GM12878 (cell line): ENCODE data around the gene USF3. TPM values are rescaled to one million over a fixed set of nuclear protein-coding genes. Genes with fewer than 3 reads are reported as not detected.
A peak's percentile ranks its signal among the peaks of the same experiment; 100 is the strongest.

Source experiments
- ASH2L ChIP-seq: fragments of 300-600, 200-600 bp; sonication (generic); IDR thresholded peaks from 2 replicates; pipeline ENCODE4 v1.6.1; 2017; ENCODE audit warnings: low read depth, mild to moderate bottlenecking, borderline replicate concordance
- CBX5 ChIP-seq: sonication (generic); IDR thresholded peaks from 2 replicates; pipeline ENCODE4 v1.6.1; 2016; ENCODE audit warnings: low read depth, moderate library complexity, mild to moderate bottlenecking, inconsistent platforms
- EGR1 ChIP-seq, 2 experiments: IDR thresholded peaks; 1 replicate in 1 of 2; 2 replicates in 1 of 2; pipeline ENCODE4 v1.6.1; 2011 to 2012; ENCODE audit warnings: low read depth in 2 of 2, low read length in 2 of 2, borderline replicate concordance in 1 of 2, mild to moderate bottlenecking in 1 of 2, moderate library complexity in 1 of 2
- EP300 ChIP-seq, 2 experiments: fragments of 150-350 bp in 1 of 2; IDR thresholded peaks; 2 replicates each; pipeline ENCODE4 v1.6.1; 2011 to 2012; ENCODE audit warnings: low read depth in 2 of 2, low read length in 2 of 2, borderline replicate concordance in 1 of 2, improper control_type of control experiment in 1 of 2, inconsistent platforms in 1 of 2; ENCODE audit not compliant: control insufficient read depth in 1 of 2
- FOS ChIP-seq: IDR thresholded peaks from 3 replicates; pipeline ENCODE4 v1.6.1; 2011; ENCODE audit warnings: borderline replicate concordance; ENCODE audit not compliant: insufficient read length; ENCODE audit errors: extremely low read depth
- HDAC6 ChIP-seq: fragments of 200-600 bp; sonication (generic); IDR thresholded peaks from one replicate; pipeline ENCODE4 v1.8.0; 2017; ENCODE audit warnings: antibody characterized with exemption; ENCODE audit not compliant: unreplicated experiment
- JUNB ChIP-seq: IDR thresholded peaks from 2 replicates; pipeline ENCODE4 v1.6.1; 2016; ENCODE audit warnings: antibody characterized with exemption, mild to moderate bottlenecking
- MTA3 ChIP-seq: IDR thresholded peaks from 2 replicates; pipeline ENCODE4 v1.6.1; 2012; ENCODE audit warnings: low read length, inconsistent platforms, borderline replicate concordance
- MXI1 ChIP-seq: fragments of 150-350 bp; IDR thresholded peaks from 2 replicates; pipeline ENCODE4 v1.6.1; 2011; ENCODE audit warnings: low read depth, mild to moderate bottlenecking, inconsistent platforms, low read length, improper control_type of control experiment
- MYB ChIP-seq: fragments of 150-350 bp; IDR thresholded peaks from 2 replicates; pipeline ENCODE4 v1.6.1; 2014; ENCODE audit warnings: mild to moderate bottlenecking, low read depth, low read length, borderline replicate concordance
- NR2C1 ChIP-seq: fragments of 450-650 bp; IDR thresholded peaks from 2 replicates; pipeline ENCODE4 v1.6.1; 2017; ENCODE audit warnings: antibody characterized with exemption, mild to moderate bottlenecking, moderate library complexity
- PAX8 ChIP-seq: fragments of 450-650 bp; IDR thresholded peaks from 2 replicates; pipeline ENCODE4 v1.6.1; 2017; ENCODE audit warnings: mild to moderate bottlenecking, moderate library complexity
- RAD21 ChIP-seq: IDR thresholded peaks from 2 replicates; pipeline ENCODE4 v1.6.1; 2011; ENCODE audit warnings: mild to moderate bottlenecking, low read depth, low read length, moderate library complexity; ENCODE audit not compliant: insufficient read depth
- RAD51 ChIP-seq: fragments of 450-650 bp; IDR thresholded peaks from 2 replicates; pipeline ENCODE4 v1.6.1; 2016; ENCODE audit warnings: moderate library complexity, mild to moderate bottlenecking, inconsistent platforms
- SIN3A ChIP-seq: IDR thresholded peaks from 2 replicates; pipeline ENCODE4 v1.6.1; 2012; ENCODE audit warnings: low read depth, low read length, improper control_type of control experiment
- SMAD5 ChIP-seq: IDR thresholded peaks from 2 replicates; pipeline ENCODE4 v1.6.1; 2016; ENCODE audit warnings: antibody characterized with exemption, low read depth
- SRF ChIP-seq, 2 experiments: IDR thresholded peaks; 2 replicates each; pipeline ENCODE4 v1.6.1; 2011; ENCODE audit warnings: low read depth in 2 of 2, low read length in 2 of 2, mild to moderate bottlenecking in 1 of 2, moderate library complexity in 1 of 2
- STAT3 ChIP-seq: IDR thresholded peaks from 2 replicates; pipeline ENCODE4 v1.6.1; 2011; ENCODE audit warnings: low read depth, low read length, improper control_type of control experiment
- TAF1 ChIP-seq: IDR thresholded peaks from 2 replicates; pipeline ENCODE4 v1.6.1; 2011; ENCODE audit warnings: mild to moderate bottlenecking, low read depth, low read length, borderline replicate concordance
- TARDBP ChIP-seq: IDR thresholded peaks from 2 replicates; pipeline ENCODE4 v1.6.1; 2016; ENCODE audit warnings: borderline replicate concordance
- WRNIP1 ChIP-seq: IDR thresholded peaks from 2 replicates; pipeline ENCODE4 v1.6.1; 2011; ENCODE audit warnings: low read depth, low read length, improper control_type of control experiment, borderline replicate concordance
- YBX1 ChIP-seq: fragments of 450-650 bp; IDR thresholded peaks from 2 replicates; pipeline ENCODE4 v1.6.1; 2016; ENCODE audit warnings: antibody characterized with exemption
- ZBED1 ChIP-seq: IDR thresholded peaks from 2 replicates; pipeline ENCODE4 v1.6.1; 2016; ENCODE audit warnings: borderline replicate concordance
- ZNF24 ChIP-seq: fragments of 450-650 bp; IDR thresholded peaks from 2 replicates; pipeline ENCODE4 v1.6.1; 2017; ENCODE audit warnings: antibody characterized with exemption, mild to moderate bottlenecking
- polyA plus RNA-seq, 11 experiments: library from polyadenylated mRNA; depleted of rRNA in 4 of 11; unstranded in 6 of 11; stranded (reverse) in 5 of 11; fragments of >200 nt; fragmentation: Nextera tagmentation in 4 of 11; fragmentation: Illumina TruSeq in 1 of 11; extraction: Ambion mirVana in 4 of 11; extraction: Trizol in 1 of 11; gene quantifications; 1 replicate in 1 of 11; 2 replicates in 10 of 11; pipeline versions ENCODE4 v1.2.1 to v1.2.3, GENCODE V29; 2011 to 2016; ENCODE audit warnings: inconsistent platforms in 2 of 11, missing spikeins in 2 of 11, low read depth in 1 of 11
- total RNA-seq, 4 experiments: library from RNA; depleted of rRNA in 3 of 4; stranded (reverse); fragments of >200 nt in 3 of 4; fragmentation: Illumina TruSeq in 1 of 4; extraction: Trizol in 1 of 4; gene quantifications; 2 replicates each; pipeline versions ENCODE4 v1.2.1 to v1.2.3, GENCODE V29; 2013 to 2021
- TF ChIP-seq, protein P1 (sequence below): IDR thresholded peaks from 2 replicates; pipeline ENCODE4 v1.6.1; 2012; ENCODE audit warnings: low read depth, low read length, improper control_type of control experiment
- TF ChIP-seq, protein P2 (sequence below): fragments of 450-650 bp; IDR thresholded peaks from 2 replicates; pipeline ENCODE4 v1.6.1; 2017; ENCODE audit warnings: borderline replicate concordance
- TF ChIP-seq, protein P3 (sequence below): fragments of 450-650 bp; IDR thresholded peaks from 2 replicates; pipeline ENCODE4 v1.6.1; 2016; ENCODE audit warnings: mild to moderate bottlenecking
- TF ChIP-seq, protein P4 (sequence below): IDR thresholded peaks from 2 replicates; pipeline ENCODE4 v1.6.1; 2011; ENCODE audit warnings: mild to moderate bottlenecking, low read depth, low read length, moderate library complexity; ENCODE audit not compliant: insufficient replicate concordance

Gene USF3
- total and polyA plus RNA-seq, 10 of the 15 experiments (the other 5 are each of a cell fraction or from before 2014, with no cell fraction given), result 3.1 to 15.9 (median 7.8) TPM

DNA sequence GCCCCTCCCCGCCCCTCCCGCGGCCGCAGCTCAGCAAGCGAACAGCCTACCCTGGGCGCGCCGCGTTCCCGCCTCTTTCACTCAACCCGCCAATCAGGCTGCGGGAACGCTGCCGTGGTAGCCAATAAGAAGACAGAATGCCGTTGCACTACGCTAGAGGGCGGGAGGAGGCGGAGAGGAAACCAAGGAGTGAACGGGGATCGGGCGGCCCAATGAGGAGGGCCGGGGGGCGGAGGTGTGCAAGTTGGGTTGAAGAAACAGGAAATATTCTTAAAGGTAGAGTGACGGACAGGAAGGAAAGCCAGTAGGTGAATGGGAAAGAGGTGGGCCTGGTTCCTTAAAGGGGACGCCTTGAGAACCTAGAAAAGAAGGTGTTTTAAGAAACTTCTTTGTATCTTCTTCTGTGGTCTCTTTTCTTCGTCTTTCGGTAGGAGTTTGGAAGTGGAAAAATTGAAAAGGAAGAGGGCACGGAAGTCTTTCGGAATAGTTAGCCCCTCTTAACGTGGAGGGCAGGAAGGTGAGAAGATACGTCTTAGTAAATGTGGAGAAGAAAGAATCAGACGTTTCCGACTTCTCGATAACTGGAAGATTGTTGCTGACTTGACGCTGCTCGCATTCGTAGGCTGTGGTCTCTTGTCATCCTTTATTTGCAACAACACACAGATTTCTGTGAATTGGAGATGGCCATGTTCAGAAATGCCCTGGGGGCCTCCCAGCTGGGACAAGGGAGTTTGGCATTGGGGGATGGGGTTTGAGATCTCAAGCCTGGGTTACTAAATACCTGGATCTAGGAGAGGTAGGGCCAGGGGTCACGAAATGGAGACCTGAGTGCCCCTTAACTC lies 437 bp upstream of the USF3 start (continued):
- TF ChIP-seq, protein P1, sequence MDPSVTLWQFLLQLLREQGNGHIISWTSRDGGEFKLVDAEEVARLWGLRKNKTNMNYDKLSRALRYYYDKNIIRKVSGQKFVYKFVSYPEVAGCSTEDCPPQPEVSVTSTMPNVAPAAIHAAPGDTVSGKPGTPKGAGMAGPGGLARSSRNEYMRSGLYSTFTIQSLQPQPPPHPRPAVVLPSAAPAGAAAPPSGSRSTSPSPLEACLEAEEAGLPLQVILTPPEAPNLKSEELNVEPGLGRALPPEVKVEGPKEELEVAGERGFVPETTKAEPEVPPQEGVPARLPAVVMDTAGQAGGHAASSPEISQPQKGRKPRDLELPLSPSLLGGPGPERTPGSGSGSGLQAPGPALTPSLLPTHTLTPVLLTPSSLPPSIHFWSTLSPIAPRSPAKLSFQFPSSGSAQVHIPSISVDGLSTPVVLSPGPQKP, result no peak
- no peak for TF ChIP-seq SIN3A
- TF ChIP-seq EGR1 (IDR thresholded peaks at IDR 0.05; ENCODE audit: borderline replicate concordance in 1 of 2, low read depth in 2 of 2, low read length in 2 of 2), result no peak
- TF ChIP-seq CBX5, result no peak
- no peak for TF ChIP-seq ZBED1
- no peak for TF ChIP-seq MXI1
- TF ChIP-seq EP300 (IDR thresholded peaks at IDR 0.05; ENCODE audit: borderline replicate concordance in 1 of 2, control insufficient read depth in 1 of 2, low read depth in 2 of 2, low read length in 2 of 2), result no peak
- TF ChIP-seq TARDBP, result no peak
- TF ChIP-seq MYB, result no peak
- TF ChIP-seq ZNF24, result no peak
- TF ChIP-seq, protein P2, sequence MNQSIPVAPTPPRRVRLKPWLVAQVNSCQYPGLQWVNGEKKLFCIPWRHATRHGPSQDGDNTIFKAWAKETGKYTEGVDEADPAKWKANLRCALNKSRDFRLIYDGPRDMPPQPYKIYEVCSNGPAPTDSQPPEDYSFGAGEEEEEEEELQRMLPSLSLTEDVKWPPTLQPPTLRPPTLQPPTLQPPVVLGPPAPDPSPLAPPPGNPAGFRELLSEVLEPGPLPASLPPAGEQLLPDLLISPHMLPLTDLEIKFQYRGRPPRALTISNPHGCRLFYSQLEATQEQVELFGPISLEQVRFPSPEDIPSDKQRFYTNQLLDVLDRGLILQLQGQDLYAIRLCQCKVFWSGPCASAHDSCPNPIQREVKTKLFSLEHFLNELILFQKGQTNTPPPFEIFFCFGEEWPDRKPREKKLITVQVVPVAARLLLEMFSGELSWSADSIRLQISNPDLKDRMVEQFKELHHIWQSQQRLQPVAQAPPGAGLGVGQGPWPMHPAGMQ, result no peak
- TF ChIP-seq, protein P3, sequence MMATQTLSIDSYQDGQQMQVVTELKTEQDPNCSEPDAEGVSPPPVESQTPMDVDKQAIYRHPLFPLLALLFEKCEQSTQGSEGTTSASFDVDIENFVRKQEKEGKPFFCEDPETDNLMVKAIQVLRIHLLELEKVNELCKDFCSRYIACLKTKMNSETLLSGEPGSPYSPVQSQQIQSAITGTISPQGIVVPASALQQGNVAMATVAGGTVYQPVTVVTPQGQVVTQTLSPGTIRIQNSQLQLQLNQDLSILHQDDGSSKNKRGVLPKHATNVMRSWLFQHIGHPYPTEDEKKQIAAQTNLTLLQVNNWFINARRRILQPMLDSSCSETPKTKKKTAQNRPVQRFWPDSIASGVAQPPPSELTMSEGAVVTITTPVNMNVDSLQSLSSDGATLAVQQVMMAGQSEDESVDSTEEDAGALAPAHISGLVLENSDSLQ, result peak; percentile 99
- TF ChIP-seq SRF (IDR thresholded peaks at IDR 0.05; ENCODE audit: low read depth in 2 of 2, low read length in 2 of 2), result no peak
- no peak for TF ChIP-seq STAT3
- no peak for TF ChIP-seq RAD51
- no peak for TF ChIP-seq ASH2L
- no peak for TF ChIP-seq PAX8
- TF ChIP-seq HDAC6, result no peak
- TF ChIP-seq SMAD5, result no peak
- TF ChIP-seq JUNB, result no peak
- TF ChIP-seq, protein P4, sequence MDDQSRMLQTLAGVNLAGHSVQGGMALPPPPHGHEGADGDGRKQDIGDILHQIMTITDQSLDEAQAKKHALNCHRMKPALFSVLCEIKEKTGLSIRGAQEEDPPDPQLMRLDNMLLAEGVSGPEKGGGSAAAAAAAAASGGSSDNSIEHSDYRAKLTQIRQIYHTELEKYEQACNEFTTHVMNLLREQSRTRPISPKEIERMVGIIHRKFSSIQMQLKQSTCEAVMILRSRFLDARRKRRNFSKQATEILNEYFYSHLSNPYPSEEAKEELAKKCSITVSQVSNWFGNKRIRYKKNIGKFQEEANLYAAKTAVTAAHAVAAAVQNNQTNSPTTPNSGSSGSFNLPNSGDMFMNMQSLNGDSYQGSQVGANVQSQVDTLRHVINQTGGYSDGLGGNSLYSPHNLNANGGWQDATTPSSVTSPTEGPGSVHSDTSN, result peak; percentile 97
- TF ChIP-seq RAD21, result no peak
- no peak for TF ChIP-seq WRNIP1
- TF ChIP-seq YBX1, result no peak
- no peak for TF ChIP-seq NR2C1
- TF ChIP-seq MTA3, result no peak
- peak; percentile 76 for TF ChIP-seq FOS
- TF ChIP-seq TAF1, result peak; percentile 22; the same call in 1 of the 2 replicates
